CD4-positive, alpha-beta T cell treated with Interferon gamma for 1 hour (primary cell): ENCODE data around the gene TMPRSS5.
"Not testable (repeated sequence)": the region's sequence is repeated elsewhere in the genome, so short reads cannot be mapped to it uniquely, and the experiment has no call there.

Experiments used
- DNase-seq: peaks from one replicate; pipeline ENCODE4 v3.0.0-alpha.2; 2020

Gene TMPRSS5

DNA sequence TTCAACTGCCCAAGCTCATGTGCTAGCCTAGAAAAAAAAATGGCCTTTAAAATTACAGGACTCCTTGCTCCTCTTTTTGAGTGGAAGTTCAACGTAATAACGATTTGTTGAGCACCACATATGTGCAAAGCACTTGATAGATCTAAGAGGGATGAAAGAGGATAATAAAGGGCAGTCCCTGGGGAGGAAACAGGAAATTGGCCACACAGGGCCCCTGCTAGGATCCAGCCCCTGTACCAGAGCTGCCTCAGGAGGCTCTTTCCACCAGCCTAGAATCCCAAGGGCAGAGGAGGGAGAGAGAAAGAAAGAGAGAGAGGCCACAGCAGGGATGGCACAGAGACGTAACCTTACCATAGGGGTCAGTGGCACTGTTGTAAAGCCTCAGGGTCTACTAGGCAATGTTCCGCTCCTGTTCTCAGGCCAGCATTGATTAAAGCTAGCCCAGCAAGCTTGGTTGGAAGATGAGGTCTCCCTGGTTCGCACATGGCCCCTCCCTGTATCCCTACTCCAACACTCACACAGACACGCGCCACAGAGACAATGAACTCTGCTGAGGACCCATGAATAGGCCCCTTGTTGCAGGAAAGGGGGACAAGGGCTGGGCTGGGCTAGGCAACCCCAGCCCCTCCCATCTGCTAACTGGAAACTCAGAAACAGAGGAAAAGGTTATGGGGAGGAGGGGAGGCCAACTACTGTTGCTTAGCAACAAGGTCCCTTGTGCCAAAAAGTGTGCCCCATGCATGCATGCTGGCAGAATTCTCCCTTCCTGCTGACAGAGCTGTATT, at the start of gene TMPRSS5:
TSS of gene TMPRSS5 (minus strand) at position 438 of the 785 bp plus-strand sequence. CDS start at position 354, 84 bp downstream.
- no peak for DNase-seq

DNA sequence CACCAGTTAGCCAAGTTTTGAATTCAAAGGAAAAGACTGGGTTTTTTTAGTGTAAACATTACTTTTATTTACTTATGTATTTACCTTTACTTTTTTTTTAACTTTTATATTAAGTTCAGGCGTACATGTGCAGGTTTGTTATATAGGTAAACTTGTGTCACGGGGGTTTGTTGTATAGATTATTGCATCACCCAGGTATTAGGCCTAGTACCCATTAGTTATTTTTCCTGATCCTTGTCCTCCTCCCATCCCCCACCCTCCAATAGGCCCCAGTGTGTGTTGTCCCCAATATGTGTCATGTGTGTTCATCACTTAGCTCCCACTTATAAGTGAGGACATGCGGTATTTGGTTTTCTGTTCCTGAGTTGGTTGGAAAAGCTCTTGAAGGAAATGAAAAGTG, 46.8 kb upstream of the TMPRSS5 start:
- DNase-seq = no peak

DNA sequence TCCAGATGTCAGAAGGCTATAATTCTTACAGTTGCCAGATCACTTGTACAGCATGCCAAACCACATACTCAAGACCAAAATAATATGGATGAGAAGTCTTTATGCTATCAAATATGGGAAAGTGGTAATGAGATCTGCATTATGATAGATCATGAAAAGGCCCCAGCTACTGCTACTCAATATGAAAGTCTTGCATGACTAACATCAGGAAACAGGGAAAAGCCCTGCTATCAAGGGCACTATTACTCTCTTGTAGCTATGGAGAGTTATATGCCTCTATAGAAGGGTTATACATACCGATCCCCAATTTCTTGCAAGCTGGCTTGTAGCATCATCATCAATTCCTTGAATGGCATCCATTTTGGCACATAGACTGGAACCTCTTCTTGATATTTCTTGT, 30.2 kb upstream of the TMPRSS5 start:
- no peak for DNase-seq

DNA sequence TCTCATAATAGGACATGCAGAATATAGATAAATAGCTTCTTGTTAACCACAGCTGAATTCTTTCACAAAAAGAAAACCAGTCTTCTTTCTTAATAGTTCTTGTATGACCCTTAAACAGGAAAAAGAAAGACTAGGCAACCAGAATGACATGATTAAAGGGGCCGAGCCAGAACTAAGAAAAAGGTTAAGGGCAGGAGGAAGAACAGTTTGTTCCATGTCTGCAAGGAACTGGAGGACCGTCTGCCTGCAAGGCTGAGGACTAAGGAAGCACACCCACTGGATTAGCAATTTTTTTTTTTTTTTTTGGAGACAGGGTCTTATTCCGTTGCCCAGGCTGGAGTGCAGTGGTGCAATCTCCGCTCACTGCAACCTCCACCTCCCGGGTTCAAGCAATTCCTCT, 26.0 kb upstream of the TMPRSS5 start:
- no peak for DNase-seq

DNA sequence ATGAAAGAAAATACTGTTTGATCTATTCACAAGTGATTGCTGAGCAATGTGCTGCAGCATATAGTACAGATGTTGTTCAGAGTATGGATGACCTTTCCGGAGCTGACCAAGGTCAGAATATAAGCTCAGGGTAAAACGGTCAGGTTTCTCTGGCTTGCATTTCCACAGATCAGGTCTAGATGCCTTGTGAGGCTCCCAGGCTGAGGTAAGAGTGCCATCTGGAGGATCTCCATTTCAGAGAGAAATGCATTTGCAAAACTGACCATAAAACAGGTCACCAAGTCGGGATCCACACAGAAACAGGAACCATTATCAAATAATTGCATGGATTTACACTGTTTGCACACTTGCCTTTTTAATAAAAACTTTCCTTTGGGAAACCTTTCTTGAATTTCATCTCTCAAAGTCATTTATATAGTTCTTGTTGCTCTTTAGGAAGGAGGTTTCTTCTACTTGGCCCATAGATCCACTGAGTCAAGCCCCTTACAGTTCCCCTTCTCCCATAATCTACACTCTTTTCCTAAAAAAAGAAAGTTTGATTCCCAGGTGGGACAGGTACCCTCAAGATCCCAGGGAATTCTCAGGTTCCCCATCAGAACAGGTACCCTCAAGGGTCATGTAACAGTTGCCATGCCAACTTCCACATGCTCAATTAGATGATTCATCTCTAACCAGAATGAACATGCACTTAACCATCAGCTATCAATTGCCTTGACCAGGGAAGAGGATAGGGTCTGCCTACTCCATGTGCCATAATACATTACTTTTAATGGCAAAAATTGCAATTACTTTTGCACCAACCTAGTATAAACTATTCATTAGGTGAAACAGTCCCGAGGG, 25.0 kb upstream of the TMPRSS5 start:
- DNase-seq = no peak

DNA sequence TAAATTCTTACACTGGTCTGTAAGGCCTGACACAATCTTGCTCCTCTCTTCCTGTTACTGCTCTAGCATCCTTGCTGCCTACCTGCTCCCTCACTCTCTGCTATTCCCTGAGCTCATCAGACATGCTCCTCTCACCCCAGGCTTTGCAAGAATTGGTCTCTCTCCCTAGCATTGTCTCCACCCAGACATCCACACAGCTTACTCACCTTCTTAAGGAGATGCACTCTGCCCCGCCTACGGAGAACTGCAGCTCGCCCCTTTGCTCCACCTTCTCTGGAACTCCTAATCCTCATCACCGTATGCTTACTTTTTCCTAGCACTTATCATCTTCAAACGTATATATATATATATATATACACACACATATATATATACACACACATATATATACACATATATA, 23.3 kb upstream of the TMPRSS5 start:
- no peak for DNase-seq

DNA sequence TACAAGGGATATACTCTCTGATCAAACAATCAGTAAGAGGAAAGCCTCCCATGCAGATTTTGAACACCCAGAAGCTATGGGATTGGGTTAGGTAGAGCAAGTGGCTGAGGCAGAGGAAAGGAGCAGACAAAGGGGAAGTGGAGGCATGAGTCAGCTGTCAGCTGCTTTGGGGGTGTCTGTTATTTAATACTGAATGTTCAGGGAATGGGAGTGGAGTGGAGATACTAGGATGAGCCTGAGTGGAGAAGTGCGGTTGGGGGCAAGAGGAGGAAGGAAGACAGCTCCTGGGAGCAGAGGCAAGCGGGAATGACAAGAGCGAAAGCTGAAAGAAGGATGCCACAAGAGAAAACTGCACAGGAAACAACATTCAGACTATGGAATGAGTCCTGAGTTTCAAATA, 22.7 kb upstream of the TMPRSS5 start:
- DNase-seq = no peak

DNA sequence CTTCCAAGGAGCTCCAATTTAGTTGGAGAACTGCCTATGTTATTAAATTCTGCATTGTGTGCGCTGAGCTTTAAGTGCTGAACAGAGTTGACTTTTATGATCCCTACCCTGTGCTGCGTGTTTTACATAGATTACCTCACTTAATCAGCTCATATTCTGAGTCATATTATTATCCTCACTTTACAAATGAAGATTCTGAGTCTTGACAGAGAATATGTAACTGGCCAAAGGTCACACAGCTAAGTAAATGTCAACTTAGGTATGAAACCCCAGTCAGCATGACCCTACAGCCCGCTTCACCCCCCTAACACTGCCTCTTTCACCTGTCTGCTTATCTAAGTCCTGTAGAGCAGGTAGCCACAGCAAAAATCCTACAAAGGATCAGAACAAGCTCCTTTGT, 19.8 kb upstream of the TMPRSS5 start:
- no peak for DNase-seq

DNA sequence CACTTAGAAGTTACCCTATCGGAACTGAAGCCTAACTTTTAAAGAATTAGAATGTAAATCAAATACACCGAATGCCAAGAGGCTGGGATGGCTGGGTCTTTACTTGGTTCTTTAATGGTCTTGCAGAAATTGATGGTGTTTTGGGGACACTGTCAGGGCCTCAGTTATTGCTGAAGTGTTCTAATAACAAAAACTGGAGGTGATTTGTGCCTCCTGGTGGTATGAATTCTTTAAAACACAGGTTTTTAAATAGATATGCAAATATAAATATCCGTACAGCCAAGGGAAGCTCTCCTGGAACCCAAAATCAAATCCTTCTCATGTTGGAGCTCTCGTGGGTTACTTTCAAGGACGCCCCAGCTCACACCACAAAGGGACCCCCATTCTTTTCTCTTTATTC, 19.3 kb upstream of the TMPRSS5 start:
- no peak for DNase-seq

DNA sequence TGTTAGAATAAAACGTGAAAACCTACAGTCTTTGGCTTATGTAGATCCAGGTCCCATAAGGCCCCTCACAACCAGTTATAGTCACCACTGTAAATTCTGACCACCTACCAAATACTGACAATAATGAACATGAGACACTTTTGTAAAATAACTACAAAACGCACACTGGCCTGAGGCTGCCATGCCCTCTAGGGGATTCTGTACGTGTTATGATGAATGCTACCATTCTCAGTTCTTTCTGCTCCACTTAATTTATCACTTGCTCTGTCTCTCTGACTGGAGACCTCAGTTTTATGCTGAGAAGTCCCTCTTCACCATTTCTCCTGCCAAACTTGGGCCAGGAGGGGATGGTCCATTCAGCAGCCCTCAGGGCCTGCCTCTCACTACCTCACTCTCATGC, 18.7 kb upstream of the TMPRSS5 start:
- no peak for DNase-seq

DNA sequence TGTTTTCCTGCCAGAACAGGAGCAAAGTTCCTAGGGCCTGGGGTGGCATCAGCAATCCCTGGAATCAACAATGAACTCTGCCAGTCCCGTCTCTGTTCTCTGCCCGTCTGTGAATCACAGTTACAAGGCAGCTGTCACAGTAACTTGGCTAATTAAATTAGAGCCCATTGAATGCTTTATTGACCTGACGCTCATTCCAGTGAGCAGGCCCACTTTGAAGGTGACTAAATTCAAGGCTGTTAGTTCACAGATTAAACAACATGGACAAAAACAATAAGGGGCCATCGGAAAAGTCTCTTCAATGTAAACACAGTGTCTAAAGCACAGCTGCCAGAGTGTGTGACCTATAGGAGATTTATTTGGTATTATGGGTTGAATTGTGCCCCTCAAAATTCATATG, 17.7 kb upstream of the TMPRSS5 start:
- DNase-seq = no peak

DNA sequence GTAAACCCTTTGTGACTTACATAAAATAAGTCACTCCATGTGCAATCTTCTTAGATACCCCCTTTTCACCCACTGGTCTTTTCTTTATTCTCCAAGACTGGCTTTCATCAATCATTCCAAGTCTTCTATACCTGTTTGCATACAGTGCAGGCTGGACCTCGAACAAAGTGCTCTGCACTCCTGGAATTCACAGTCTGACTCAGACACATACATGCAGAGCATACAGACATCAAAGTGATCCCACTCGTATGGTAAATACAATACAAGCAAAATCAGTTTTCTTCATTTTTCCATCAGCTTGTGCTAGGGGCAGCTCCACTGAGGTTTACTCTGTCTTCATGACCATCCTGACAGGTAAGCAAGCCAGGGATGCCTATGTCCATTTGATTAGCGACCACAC, 16.8 kb upstream of the TMPRSS5 start:
- no peak for DNase-seq

DNA sequence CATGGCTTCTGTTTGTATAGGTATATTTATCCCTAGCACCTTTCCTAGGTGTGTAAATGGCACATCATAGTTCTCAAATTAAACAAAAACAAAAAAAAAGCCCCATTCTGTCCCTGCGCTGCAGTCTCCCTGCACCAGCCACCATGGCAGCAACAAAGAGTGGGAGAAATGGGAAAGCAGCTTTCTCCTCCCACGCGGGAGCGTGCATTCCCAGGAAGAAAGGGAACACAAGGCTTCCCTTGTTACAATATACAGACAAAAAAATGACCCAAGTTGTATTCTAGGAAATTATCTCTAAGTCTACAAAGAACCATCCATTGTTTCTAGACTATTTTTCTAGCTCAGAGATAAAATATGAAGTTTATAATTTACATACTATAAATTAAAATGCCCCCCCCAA, 16.1 kb upstream of the TMPRSS5 start:
- no peak for DNase-seq

DNA sequence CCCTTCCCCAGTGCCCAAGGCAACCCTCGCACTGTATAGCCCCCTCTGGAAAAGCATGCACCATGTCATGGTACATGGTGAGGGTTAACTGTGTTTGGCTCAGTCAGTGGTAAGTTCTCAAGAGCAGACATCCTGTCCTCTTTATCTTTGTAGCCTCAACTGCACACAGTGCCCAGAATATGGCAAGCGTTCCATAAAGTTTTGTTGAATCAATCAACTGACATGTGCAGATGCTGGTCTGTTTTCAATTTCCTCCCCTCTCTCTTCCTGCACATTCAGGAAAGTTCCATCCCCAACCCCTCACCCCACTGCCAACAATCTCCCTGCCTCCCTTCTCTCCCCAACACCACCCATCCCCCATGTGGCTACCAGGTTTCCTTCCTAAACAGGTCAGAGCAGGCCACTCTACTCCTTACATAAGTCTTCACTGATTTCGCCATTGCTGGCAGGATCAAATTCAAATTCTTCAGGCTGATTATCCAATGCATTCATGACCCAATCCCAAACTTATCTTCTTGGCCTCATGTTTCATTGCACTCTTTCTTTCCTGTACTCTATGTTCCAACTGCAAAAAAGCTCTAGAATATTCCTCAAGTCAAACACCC, 15.5 kb upstream of the TMPRSS5 start:
- DNase-seq = no peak

DNA sequence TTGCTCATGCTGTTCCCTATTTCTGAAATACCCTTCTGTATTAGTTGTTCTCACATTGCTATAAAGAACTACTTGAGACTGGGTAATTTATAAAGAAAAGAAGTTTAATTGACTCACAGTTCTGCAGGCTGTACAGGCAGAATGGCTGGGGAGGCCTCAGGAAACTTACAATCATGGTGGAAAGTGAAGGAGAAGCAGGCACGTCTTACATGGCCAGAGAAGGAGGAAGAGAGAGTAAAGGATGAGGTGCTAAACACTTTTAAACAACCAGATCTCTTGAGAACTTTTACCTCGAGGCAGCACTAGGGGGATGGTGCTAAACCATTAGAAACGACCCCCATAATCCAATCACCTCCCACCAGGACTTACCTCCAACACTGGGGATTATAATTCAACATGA, 14.4 kb upstream of the TMPRSS5 start:
- not testable (repeated sequence) for DNase-seq

DNA sequence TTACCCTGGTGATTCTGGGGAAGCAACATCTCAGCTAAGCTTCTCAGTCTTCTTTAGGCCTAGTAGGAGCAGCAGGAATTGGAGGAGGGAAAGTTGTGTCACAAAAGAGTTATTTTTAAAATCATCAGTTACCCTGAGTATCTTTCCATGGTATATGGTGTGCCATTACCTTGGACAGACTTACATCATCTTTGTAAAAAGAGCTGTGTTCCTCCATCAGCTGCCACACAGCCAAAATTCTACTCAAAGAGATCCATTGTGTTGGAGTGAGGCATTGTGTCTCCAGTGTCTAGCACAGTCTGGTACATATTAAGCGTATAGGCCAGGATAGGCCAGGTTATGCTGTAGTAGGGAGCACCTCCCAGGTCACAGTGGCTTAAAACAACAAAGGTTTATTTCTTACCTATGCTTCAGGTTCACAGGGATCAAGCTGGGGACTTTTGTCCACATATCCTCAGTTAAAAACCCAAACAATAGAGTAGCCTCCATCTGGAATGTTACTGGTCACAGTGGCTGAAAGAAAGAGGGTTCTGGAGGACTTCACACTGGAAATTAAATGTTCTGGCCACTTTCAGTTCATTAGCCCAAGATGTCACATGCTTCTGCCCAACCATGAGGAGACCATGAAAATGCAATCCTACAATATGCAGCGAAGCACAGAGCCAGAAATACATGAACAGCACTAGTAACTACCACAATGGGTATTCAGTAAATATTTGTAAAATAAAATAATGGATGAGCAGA, 9.9 kb upstream of the TMPRSS5 start:
- no peak for DNase-seq

DNA sequence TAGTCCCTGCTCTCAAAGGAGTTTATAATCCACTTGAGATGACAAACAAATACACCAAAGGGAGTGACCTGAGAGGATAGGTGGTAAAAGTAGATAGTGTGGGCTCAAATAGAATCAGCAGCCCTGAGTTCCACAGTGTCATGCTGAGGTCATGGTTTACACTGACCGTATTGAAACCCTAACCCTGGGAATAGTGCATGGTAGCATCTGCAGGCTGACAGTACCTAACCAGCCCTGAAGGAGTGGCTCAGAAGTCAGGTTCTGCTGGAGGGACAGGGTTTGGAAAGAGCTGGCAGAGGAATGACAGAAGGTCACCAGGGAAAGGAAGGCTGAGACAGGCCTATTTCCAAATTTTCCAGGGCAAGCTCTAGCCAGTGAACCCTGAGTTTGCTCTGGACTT, 9.2 kb upstream of the TMPRSS5 start:
- no peak for DNase-seq

DNA sequence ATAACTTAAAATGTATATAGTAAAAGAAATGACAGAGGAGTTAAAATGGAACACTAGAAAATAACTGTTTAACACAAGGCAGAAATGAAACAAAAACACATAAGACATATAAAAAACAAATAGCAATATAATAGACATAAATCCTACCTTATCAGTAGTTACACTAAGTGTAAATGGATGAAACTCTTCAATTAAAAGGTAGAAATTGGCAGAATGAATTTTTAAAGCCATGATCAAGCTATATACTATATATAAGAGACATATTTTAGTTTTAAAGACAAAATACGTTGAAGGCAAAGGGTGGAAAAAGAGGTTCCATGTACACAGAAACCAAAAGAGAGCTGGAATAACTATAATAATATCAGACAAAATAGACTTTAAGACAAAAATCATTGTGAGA, 4.9 kb upstream of the TMPRSS5 start:
- DNase-seq = no peak

DNA sequence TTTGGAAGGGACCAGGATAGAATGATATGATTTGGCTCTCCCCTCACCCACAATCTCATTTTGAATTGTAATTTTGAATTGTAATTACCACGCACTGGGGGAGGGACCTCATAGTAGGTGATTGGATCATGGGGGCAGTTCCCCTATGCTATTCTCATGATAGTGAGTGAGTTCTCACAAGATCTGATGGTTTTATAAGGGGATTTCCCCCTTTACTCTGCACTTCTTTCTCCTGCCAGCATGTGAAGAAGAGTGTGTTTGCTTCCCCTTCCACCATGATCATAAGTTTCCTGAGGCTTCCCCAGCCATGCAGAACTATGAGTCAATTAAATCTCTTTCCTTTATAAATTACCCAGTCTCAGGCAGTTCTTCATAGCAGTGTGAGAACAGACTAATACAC, 2.6 kb downstream of the TMPRSS5 start:
- DNase-seq = not testable (repeated sequence)

DNA sequence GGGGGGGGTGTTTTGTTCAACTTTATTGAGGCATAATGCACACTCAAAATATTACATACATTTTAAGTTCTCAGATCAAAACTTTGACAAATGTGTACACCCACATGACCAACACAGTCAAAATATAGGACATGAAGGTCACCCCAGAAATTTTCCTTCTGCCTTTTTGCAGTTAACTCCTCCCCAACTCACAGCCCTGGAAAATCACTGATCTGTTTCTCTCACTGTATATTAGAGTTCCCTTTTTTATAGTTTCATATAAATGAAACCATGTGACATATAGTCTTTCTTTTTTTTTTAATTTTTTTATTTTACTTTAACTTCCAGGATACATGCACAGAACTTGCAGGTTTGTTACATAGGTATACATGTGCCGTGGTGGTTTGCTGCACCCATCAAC, 4.6 kb downstream of the TMPRSS5 start:
- DNase-seq = no peak

DNA sequence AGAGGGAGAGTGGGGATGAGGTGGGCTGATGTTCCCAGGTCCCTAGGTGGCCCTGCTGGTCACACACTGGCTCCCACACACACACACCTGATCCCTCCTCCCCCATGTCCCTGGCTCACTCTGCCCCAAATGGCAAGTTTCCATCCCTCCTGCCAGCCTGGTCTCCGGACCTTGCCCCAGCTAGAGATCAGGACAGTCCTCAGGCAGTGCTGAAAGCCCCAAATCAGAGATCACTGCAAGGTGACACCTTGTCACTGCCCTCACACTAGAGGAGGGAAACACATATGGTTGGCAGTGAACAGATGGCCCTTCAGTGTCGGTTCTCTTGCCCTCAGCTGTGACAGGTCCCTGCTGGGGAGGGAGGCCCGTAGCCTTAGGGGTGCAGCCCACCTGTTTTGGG, 7.6 kb downstream of the TMPRSS5 start:
- no peak for DNase-seq

DNA sequence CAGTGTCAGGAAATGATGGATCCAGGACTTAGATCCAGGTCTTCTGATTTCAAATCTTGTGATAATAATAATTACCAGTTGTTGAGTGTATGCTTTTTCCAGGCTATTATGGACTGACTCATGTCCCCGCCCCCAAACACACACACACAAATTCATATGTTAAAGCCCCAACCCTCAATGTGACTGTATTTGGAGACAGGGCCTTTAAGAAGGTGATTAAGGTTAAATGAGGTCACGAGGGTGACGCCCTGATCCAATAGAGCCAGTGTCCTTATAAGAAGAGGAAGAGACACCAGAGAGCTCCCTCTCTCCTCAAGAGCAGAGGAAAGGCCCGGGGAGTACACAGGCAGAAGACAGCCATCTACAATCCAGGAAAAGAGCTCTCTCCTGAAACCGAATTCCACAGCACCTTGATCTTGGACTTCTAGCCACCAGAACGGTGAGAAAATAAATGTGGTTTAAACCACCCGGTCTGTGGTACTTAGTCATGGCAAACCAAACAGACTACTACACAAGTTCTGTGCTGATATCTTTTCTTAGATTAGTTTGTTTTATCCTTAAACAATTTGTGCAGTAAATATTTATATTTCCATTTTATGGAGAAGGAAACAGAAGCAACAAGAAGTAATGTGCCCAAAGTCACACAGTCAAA, 8.2 kb downstream of the TMPRSS5 start:
- DNase-seq = no peak

DNA sequence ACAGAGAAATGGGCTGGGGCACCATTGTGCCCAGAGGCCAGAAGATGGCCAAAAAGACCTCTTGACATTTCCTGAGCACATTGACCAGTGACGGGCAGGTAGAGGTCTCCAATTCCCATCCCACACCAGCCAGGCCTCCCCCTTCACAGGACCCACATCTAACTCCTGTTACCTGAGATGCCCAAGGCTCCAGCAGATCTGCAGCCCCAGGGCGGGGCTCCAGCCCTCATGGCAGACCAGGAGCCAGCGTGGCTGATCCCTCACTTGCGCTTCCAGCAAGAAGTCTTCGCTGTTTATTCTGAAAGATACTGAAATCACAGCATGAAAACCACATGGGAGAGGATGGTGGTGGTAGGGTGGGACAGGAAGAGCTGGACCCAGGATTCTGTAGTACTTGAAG, 9.0 kb downstream of the TMPRSS5 start:
- DNase-seq = no peak
